ENCODE data around the gene ABHD17C. TPM values are rescaled to one million over a fixed set of nuclear protein-coding genes. Genes with fewer than 3 reads are reported as not detected.

Gene ABHD17C
- total and polyA plus RNA-seq, 2 donors (not counting 3 experiments of a cell fraction or from before 2014, with no cell fraction given), result 5.9 to 10.9 TPM

GRCh38 chr15:80691575-80691974 lies 3.5 kb upstream of the ABHD17C start:
- H3K27me3 ChIP-seq (ENCODE audit: control insufficient read depth in 2 of 2, insufficient read depth in 2 of 2, low read length in 2 of 2), result no peaks in the 10 kb centered on the region
- DNase-seq (ENCODE audit: low read depth, low spot score), result no peak
- H3K4me1 ChIP-seq (ENCODE audit: control insufficient read depth, extremely low read depth, insufficient read depth, low read length), result peaks cover 10% of the 10 kb centered on the region
- no peak overlapping the region for H3K4me2 ChIP-seq (ENCODE audit: insufficient read depth, low read length)
- TF ChIP-seq JUN (IDR thresholded peaks at IDR 0.05; ENCODE audit: borderline replicate concordance, insufficient read depth, insufficient read length, low read depth) (no peak), POLR2A (IDR thresholded peaks at IDR 0.05; ENCODE audit: low read depth, low read length) (no peak), MYC (IDR thresholded peaks at IDR 0.05; ENCODE audit: low read depth, low read length) (no peak), EZH2 (IDR thresholded peaks at IDR 0.05; ENCODE audit: borderline replicate concordance, low read depth, low read length, severe bottlenecking) (no peak), MAX (IDR thresholded peaks at IDR 0.05; ENCODE audit: insufficient read depth, insufficient read length) (no peak), POLR2AphosphoS5 (IDR thresholded peaks at IDR 0.05; ENCODE audit: insufficient read depth, low read depth, low read length) (no peak)
- H2AFZ ChIP-seq (ENCODE audit: low read depth, low read length), result no peak overlapping the region
- H3K9ac ChIP-seq (replicated peaks; ENCODE audit: extremely low read depth, insufficient read depth, low read length), result no peak overlapping the region
- H4K20me1 ChIP-seq (replicated peaks; ENCODE audit: control insufficient read depth, extremely low read depth, insufficient read depth, low read length), result no peaks in the 10 kb centered on the region
- H3K79me2 ChIP-seq (ENCODE audit: control insufficient read depth, insufficient read depth, low read length), result peaks cover 8% of the 10 kb centered on the region
- H3K4me3 ChIP-seq (replicated peaks in 1 of 3; ENCODE audit: insufficient read depth in 1 of 3, low read depth in 1 of 3, low read length in 3 of 3), result no peak overlapping the region
- POLR2A ChIA-PET, result no interaction called here
- no peaks in the 10 kb centered on the region for H3K9me3 ChIP-seq (replicated peaks; ENCODE audit: control insufficient read depth, insufficient read depth, low read length)
- no peak overlapping the region for H3K27ac ChIP-seq (ENCODE audit: insufficient read depth, low read depth, low read length)
- no peaks in the 10 kb centered on the region for H3K36me3 ChIP-seq (ENCODE audit: control insufficient read depth in 2 of 2, extremely low read depth in 1 of 2, insufficient read depth in 2 of 2, low read length in 2 of 2)
- intact Hi-C loops (cut with micrococcal nuclease) (loop anchor here (5.0 kb wide), 1 partner anchor 69 kb away; no protein-coding TSS in a partner anchor), dilution Hi-C loops (cut with MboI; ENCODE audit: extremely low pct_ligation_motif_present, low sequenced_read_pairs) (no loop called here)
- CTCF ChIA-PET, result interaction anchor here (7.3 kb wide), 1 partner anchor 86 kb away, joined by 125 read pairs; the partner anchor contains the start of gene CEMIP
- no peak for FAIRE-seq
- BruUV-seq (replicated peaks), result no TSS peak
- H3K9me1 ChIP-seq (replicated peaks; ENCODE audit: control insufficient read depth, extremely low read depth, insufficient read depth, low read length), result no peaks in the 10 kb centered on the region

All from endothelial cell of umbilical vein (primary cell).